ENCODE results near the gene WDR82.

- TF ChIP-seq CTCF (IDR thresholded peaks at IDR 0.05; ENCODE audit: low read depth, low read length) (peak; percentile 86), MAX (IDR thresholded peaks at IDR 0.05; ENCODE audit: low read depth, low read length) (no peak), MYC (IDR thresholded peaks at IDR 0.05; ENCODE audit: low read depth, low read length) (no peak), POLR2A (IDR thresholded peaks at IDR 0.05; ENCODE audit: extremely low read depth, insufficient read length) (no peak)
Observed at GRCh38 chr3:52231502-52232278, 46.8 kb downstream of the WDR82 start.
